H1 (cell line): Measurements from ENCODE around the gene ACVR1. TPM values are rescaled to one million over a fixed set of nuclear protein-coding genes. Genes with fewer than 3 reads are reported as not detected.

Experiments used
- CTCF ChIA-PET: fragments of 300-600 bp; sonication (Branson Sonifier 250); formaldehyde crosslinking; loops from one replicate; lab custom pipeline; 2021; ENCODE audit not compliant: partially characterized antibody; lab: Charles Lee
- POLR2A ChIA-PET: fragments of 300-600 bp; sonication (Branson Sonifier 250); formaldehyde crosslinking; loops from one replicate; lab custom pipeline; 2021; ENCODE audit warnings: inconsistent platforms; ENCODE audit not compliant: partially characterized antibody; lab: Charles Lee
- DNase-seq, 2 experiments: peaks; one replicate each; pipeline versions ENCODE4 v3.0.0 to v3.0.0-alpha.2; 2010 to 2022; ENCODE audit warnings: low spot score in 2 of 2, low read depth in 1 of 2, mixed read lengths in 1 of 2
- FAIRE-seq: peaks from 2 replicates; lab custom pipeline; 2011; peaks lifted over from hg19 to GRCh38; lab: Jason Lieb, UNC
- H2AFZ ChIP-seq: 2 replicates; pipeline ENCODE4 v1.8.1; 2012; ENCODE audit warnings: low read length, inconsistent platforms
- H2AK5ac ChIP-seq: 2 replicates; pipeline ENCODE4 v1.6.1; 2013; ENCODE audit warnings: low read depth, low read length
- H2BK120ac ChIP-seq: replicated peaks from 2 replicates; pipeline ENCODE3; 2013; ENCODE audit warnings: low read depth, low read length, inconsistent platforms
- H2BK12ac ChIP-seq: 2 replicates; pipeline ENCODE4 v1.6.1; 2013; ENCODE audit warnings: low read depth, low read length
- H2BK15ac ChIP-seq: 2 replicates; pipeline ENCODE4 v1.6.1; 2013; ENCODE audit warnings: low read length
- H2BK20ac ChIP-seq: 2 replicates; pipeline ENCODE4 v1.6.1; 2013; ENCODE audit warnings: low read length
- H2BK5ac ChIP-seq: 2 replicates; pipeline ENCODE4 v1.6.1; 2013; ENCODE audit warnings: low read depth, low read length
- H3K14ac ChIP-seq: 2 replicates; pipeline ENCODE4 v1.6.1; 2013; ENCODE audit warnings: inconsistent platforms; ENCODE audit not compliant: insufficient read length
- H3K18ac ChIP-seq: 2 replicates; pipeline ENCODE4 v1.6.1; 2013; ENCODE audit warnings: low read length; ENCODE audit errors: extremely low read depth
- H3K23ac ChIP-seq: 2 replicates; pipeline ENCODE4 v1.6.1; 2013; ENCODE audit warnings: inconsistent platforms; ENCODE audit not compliant: insufficient read length
- H3K23me2 ChIP-seq: 2 replicates; pipeline ENCODE4 v1.6.1; 2013; ENCODE audit warnings: low read depth, low read length
- H3K27ac ChIP-seq: 2 replicates; pipeline ENCODE4 v1.6.1; 2011; ENCODE audit warnings: low read depth, low read length, inconsistent platforms
- H3K27me3 ChIP-seq, 4 experiments: replicated peaks in 1 of 4; 1 replicate in 1 of 4; 2 replicates in 3 of 4; pipeline versions ENCODE4 v1.6.1 to v1.8.1; 2011 to 2013; ENCODE audit warnings: low read length in 3 of 4, mild to moderate bottlenecking in 3 of 4, inconsistent platforms in 2 of 4, mixed read lengths in 2 of 4, moderate library complexity in 1 of 4; ENCODE audit not compliant: control insufficient read depth in 3 of 4, insufficient read depth in 3 of 4; ENCODE audit errors: extremely low read depth in 1 of 4
- H3K36me3 ChIP-seq, 4 experiments: 2 replicates each; pipeline versions ENCODE4 v1.6.1 to v1.8.1; 2011 to 2013; ENCODE audit warnings: mild to moderate bottlenecking in 4 of 4, low read length in 3 of 4, moderate library complexity in 2 of 4, control low read depth in 1 of 4, inconsistent platforms in 1 of 4; ENCODE audit not compliant: insufficient read depth in 4 of 4, control insufficient read depth in 2 of 4
- H3K4ac ChIP-seq: replicated peaks from 2 replicates; pipeline ENCODE3; 2013; ENCODE audit warnings: low read length, low read depth, mixed read lengths, inconsistent platforms; ENCODE audit not compliant: insufficient read length
- H3K4me1 ChIP-seq, 4 experiments: replicated peaks in 1 of 4; 1 replicate in 1 of 4; 2 replicates in 3 of 4; pipeline versions ENCODE4 v1.6.1 to v1.8.1; 2011 to 2013; ENCODE audit warnings: low read length in 3 of 4, inconsistent platforms in 2 of 4, mixed read lengths in 1 of 4; ENCODE audit not compliant: insufficient read depth in 4 of 4, control insufficient read depth in 3 of 4
- H3K4me2 ChIP-seq, 2 experiments: 2 replicates each; pipeline versions ENCODE4 v1.6.1 to v1.8.1; 2011 to 2013; ENCODE audit warnings: low read depth in 2 of 2, low read length in 2 of 2, control low read depth in 1 of 2, inconsistent platforms in 1 of 2, mild to moderate bottlenecking in 1 of 2; ENCODE audit not compliant: insufficient read depth in 1 of 2
- H3K4me3 ChIP-seq, 4 experiments: fragments of 200-600, 300-600 bp in 1 of 4; sonication (generic), shearing (Covaris generic), sonication (Bioruptor Twin) in 1 of 4; 2 replicates each; pipeline versions ENCODE4 v1.5.1 to v1.8.1; 2011 to 2016; ENCODE audit warnings: low read length in 4 of 4, low read depth in 3 of 4, control low read depth in 2 of 4, inconsistent platforms in 2 of 4, mild to moderate bottlenecking in 2 of 4, mixed read lengths in 1 of 4, moderate library complexity in 1 of 4; ENCODE audit not compliant: insufficient read depth in 2 of 4; ENCODE audit errors: extremely low read depth in 1 of 4
- H3K56ac ChIP-seq: replicated peaks from 2 replicates; pipeline ENCODE3; 2013; ENCODE audit warnings: low read depth, mild to moderate bottlenecking, mixed read lengths, low read length, inconsistent platforms; ENCODE audit not compliant: insufficient read length
- H3K79me1 ChIP-seq: 2 replicates; pipeline ENCODE4 v1.6.1; 2013; ENCODE audit warnings: low read depth, low read length, control low read depth
- H3K79me2 ChIP-seq, 2 experiments: 2 replicates each; pipeline versions ENCODE4 v1.6.1 to v1.8.1; 2012 to 2013; ENCODE audit warnings: low read length in 2 of 2, mild to moderate bottlenecking in 2 of 2, inconsistent platforms in 1 of 2; ENCODE audit not compliant: insufficient read depth in 2 of 2, control insufficient read depth in 1 of 2
- H3K9ac ChIP-seq, 4 experiments: replicated peaks in 1 of 4; 1 replicate in 1 of 4; 2 replicates in 3 of 4; pipeline versions ENCODE4 v1.6.1 to v1.8.1; 2011 to 2013; ENCODE audit warnings: low read depth in 3 of 4, low read length in 3 of 4, control low read depth in 2 of 4, mild to moderate bottlenecking in 2 of 4, moderate library complexity in 2 of 4, inconsistent platforms in 1 of 4; ENCODE audit errors: extremely low read depth in 1 of 4
- H3K9me3 ChIP-seq, 2 experiments: 2 replicates each; pipeline versions ENCODE4 v1.6.1 to v1.8.1; 2012 to 2013; ENCODE audit warnings: mild to moderate bottlenecking in 2 of 2, moderate library complexity in 2 of 2, control low read depth in 1 of 2, inconsistent platforms in 1 of 2, low read depth in 1 of 2, low read length in 1 of 2, mixed read lengths in 1 of 2; ENCODE audit not compliant: insufficient read depth in 2 of 2
- H4K20me1 ChIP-seq, 2 experiments: replicated peaks in 1 of 2; 2 replicates each; pipeline versions ENCODE3 to v1.8.1; 2011 to 2013; ENCODE audit warnings: inconsistent platforms in 2 of 2, low read length in 2 of 2, mild to moderate bottlenecking in 1 of 2; ENCODE audit not compliant: insufficient read depth in 2 of 2, control insufficient read depth in 1 of 2
- H4K5ac ChIP-seq: 2 replicates; pipeline ENCODE4 v1.6.1; 2013; ENCODE audit warnings: low read length, low read depth, mixed read lengths, inconsistent platforms; ENCODE audit not compliant: insufficient read length
- H4K8ac ChIP-seq: 2 replicates; pipeline ENCODE4 v1.8.0; 2013; ENCODE audit warnings: mild to moderate bottlenecking, moderate library complexity, low read length, inconsistent platforms; ENCODE audit not compliant: insufficient read depth; ENCODE audit errors: extremely low read depth
- H4K91ac ChIP-seq: replicated peaks from 2 replicates; pipeline ENCODE3; 2013; ENCODE audit warnings: low read length, mixed read lengths, inconsistent platforms; ENCODE audit not compliant: insufficient read length
- BRCA1 ChIP-seq: IDR thresholded peaks from 2 replicates; pipeline ENCODE4 v1.6.1; 2012; ENCODE audit warnings: low read depth, low read length, improper control_type of control experiment
- CHD2 ChIP-seq: IDR thresholded peaks from 2 replicates; pipeline ENCODE4 v1.6.1; 2012; ENCODE audit warnings: low read length, improper control_type of control experiment
- HDAC2 ChIP-seq, 2 experiments: fragments of 300-600 bp in 1 of 2; sonication (generic) in 1 of 2; IDR thresholded peaks; 2 replicates each; pipeline ENCODE4 v1.6.1; 2011 to 2012; ENCODE audit warnings: low read depth in 2 of 2, low read length in 2 of 2, mild to moderate bottlenecking in 2 of 2, moderate library complexity in 2 of 2, borderline replicate concordance in 1 of 2, inconsistent platforms in 1 of 2
- SRF ChIP-seq: IDR thresholded peaks from 2 replicates; pipeline ENCODE4 v1.6.1; 2011; ENCODE audit warnings: mild to moderate bottlenecking, low read depth, low read length, moderate library complexity
- WGBS, 2 experiments: shearing (Covaris generic) in 1 of 2; methylation state at CpG; one replicate each; pipeline versions ENCODE4 v1.1.6 to v1.1.7; 2013 to 2015; ENCODE audit warnings: low lambda C conversion rate in 2 of 2, mixed read lengths in 2 of 2, inconsistent platforms in 1 of 2, low coverage in 1 of 2, missing lambda C conversion rate in 1 of 2; ENCODE audit not compliant: insufficient replicate concordance in 2 of 2, insufficient coverage in 1 of 2, insufficient read length in 1 of 2; ENCODE audit errors: extremely low coverage in 1 of 2, missing lambda C conversion rate in 1 of 2; 5-methylcytosine and 5-hydroxymethylcytosine counted together
- polyA plus RNA-seq, 7 experiments: library from polyadenylated mRNA; depleted of rRNA in 3 of 7; stranded (reverse) in 5 of 7; unstranded in 2 of 7; fragments of >200 nt in 5 of 7; fragments of 200-250 nt in 2 of 7; gene quantifications; 1 replicate in 5 of 7; 2 replicates in 1 of 7; 4 replicates in 1 of 7; pipeline versions ENCODE4 v1.2.1 to v1.2.3, GENCODE V29; 2011 to 2013; ENCODE audit warnings: missing spikeins in 2 of 7, mixed read lengths in 2 of 7
- total RNA-seq: library from RNA; stranded (reverse); fragmentation: NEBNext Ultra II Directional; extraction: Animal tissue kit (Norgen Biotek cat#: 25700); gene quantifications from 2 replicates; pipeline ENCODE4 v1.2.1, GENCODE V29; 2021
- TF ChIP-seq, protein P1 (sequence below), 3 experiments: IDR thresholded peaks; 1 replicate in 2 of 3; 2 replicates in 1 of 3; pipeline versions ENCODE4 v1.5.1 to v1.6.1; 2011; ENCODE audit warnings: low read length in 3 of 3, mild to moderate bottlenecking in 3 of 3, inconsistent platforms in 2 of 3, low read depth in 1 of 3, moderate library complexity in 1 of 3; ENCODE audit not compliant: insufficient read depth in 1 of 3; ENCODE audit errors: control extremely low read depth in 1 of 3

ACVR1 gene
- total and polyA plus RNA-seq, 2 of the 8 experiments (the other 6 are each of a cell fraction or from before 2014, with no cell fraction given): 8.5 to 17.7 TPM

DNA sequence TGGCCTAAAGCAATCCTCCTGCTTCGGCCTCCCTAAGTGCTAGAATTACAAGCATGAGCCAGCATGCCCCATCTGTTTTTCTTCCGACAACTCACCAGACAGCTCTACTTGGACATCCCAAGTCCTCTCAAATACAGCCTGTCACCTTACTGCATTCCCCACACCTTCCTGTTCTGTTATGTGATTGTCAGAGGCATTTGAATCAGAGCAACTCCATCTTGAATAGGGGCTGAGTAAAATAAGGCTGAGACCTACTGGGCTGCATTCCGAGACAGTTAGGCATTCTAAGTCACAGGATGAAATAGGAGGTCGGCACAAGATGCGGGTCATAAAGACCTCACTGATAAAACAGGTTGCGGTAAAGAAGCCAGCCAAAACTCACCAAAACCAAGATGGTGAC, 17.3 kb downstream of the ACVR1 start:
- Histone ChIP-seq H3K27ac (no peak overlapping the region), H3K9ac (no peak overlapping the region), H2BK15ac (no peak overlapping the region), H2BK5ac (no peak overlapping the region), H3K18ac (no peak overlapping the region), H3K14ac (no peak overlapping the region), H3K4me1 (peaks cover 0 to 4% (median 0%) of the 10 kb centered on the region in 4 experiments; a peak in 1 of 7 replicates), H3K23ac (no peak overlapping the region), H3K9me3 (no peaks in the 10 kb centered on the region), H2BK20ac (no peak overlapping the region), H3K4me3 (no peak overlapping the region), H3K36me3 (no peaks in the 10 kb centered on the region), H4K20me1 (peaks cover 0 to 3% of the 10 kb centered on the region in 2 experiments), H3K23me2 (no peaks in the 10 kb centered on the region), H2AFZ (no peak overlapping the region), H3K27me3 (no peaks in the 10 kb centered on the region), H4K91ac (no peak overlapping the region), H2BK12ac (no peak overlapping the region), H3K56ac (no peak overlapping the region), H3K4me2 (no peak overlapping the region), H3K79me1 (no peaks in the 10 kb centered on the region; the same call in 1 of the 2 replicates), H2AK5ac (no peak overlapping the region), H4K5ac (no peak overlapping the region), H2BK120ac (no peak overlapping the region), H3K4ac (no peak overlapping the region), H4K8ac (no peak overlapping the region), H3K79me2 (peaks cover 0 to 20% of the 10 kb centered on the region in 2 experiments; a peak in 2 of 4 replicates)
- ChIA-PET POLR2A (no interaction called here), CTCF (no interaction called here)
- DNase-seq (no peak), FAIRE-seq (no peak)
- 76% methylated on average over 6 of the region's 6 CpGs; no CpG with 5 or more reads in 1 of the 2 experiments for WGBS, 2 experiments
- TF ChIP-seq HDAC2 (IDR thresholded peaks at IDR 0.05; ENCODE audit: borderline replicate concordance in 1 of 2, low read depth in 2 of 2, low read length in 2 of 2) (no peak), CHD2 (no peak), SRF (no peak), BRCA1 (no peak)
- TF ChIP-seq, protein P1, sequence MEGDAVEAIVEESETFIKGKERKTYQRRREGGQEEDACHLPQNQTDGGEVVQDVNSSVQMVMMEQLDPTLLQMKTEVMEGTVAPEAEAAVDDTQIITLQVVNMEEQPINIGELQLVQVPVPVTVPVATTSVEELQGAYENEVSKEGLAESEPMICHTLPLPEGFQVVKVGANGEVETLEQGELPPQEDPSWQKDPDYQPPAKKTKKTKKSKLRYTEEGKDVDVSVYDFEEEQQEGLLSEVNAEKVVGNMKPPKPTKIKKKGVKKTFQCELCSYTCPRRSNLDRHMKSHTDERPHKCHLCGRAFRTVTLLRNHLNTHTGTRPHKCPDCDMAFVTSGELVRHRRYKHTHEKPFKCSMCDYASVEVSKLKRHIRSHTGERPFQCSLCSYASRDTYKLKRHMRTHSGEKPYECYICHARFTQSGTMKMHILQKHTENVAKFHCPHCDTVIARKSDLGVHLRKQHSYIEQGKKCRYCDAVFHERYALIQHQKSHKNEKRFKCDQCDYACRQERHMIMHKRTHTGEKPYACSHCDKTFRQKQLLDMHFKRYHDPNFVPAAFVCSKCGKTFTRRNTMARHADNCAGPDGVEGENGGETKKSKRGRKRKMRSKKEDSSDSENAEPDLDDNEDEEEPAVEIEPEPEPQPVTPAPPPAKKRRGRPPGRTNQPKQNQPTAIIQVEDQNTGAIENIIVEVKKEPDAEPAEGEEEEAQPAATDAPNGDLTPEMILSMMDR (IDR thresholded peaks at IDR 0.05; ENCODE audit: control extremely low read depth in 1 of 3, insufficient read depth in 1 of 3, low read depth in 1 of 3, low read length in 3 of 3): no peak
